Bronchial epithelial cell (primary cell): ENCODE data around the gene ARCN1. TPM values are rescaled to one million over a fixed set of nuclear protein-coding genes. Genes with fewer than 3 reads are reported as not detected.
A peak's percentile ranks its signal among the peaks of the same experiment; 100 is the strongest.

Source experiments
- DNase-seq: peaks from one replicate; pipeline ENCODE4 v3.0.0-alpha.2; 2010; ENCODE audit warnings: low read depth
- FAIRE-seq: peaks from 2 replicates; lab custom pipeline; 2011; peaks lifted over from hg19 to GRCh38; lab: Jason Lieb, UNC
- H3K27me3 ChIP-seq: 2 replicates; pipeline ENCODE4 v1.5.1; 2011; ENCODE audit warnings: low read length; ENCODE audit not compliant: control insufficient read depth, insufficient read depth
- H3K36me3 ChIP-seq: 2 replicates; pipeline ENCODE4 v1.5.1; 2011; ENCODE audit warnings: low read length; ENCODE audit not compliant: control insufficient read depth, insufficient read depth
- H3K4me3 ChIP-seq: 2 replicates; pipeline ENCODE4 v1.5.1; 2011; ENCODE audit warnings: mild to moderate bottlenecking, low read depth, low read length, control low read depth
- CTCF ChIP-seq: IDR thresholded peaks from 2 replicates; pipeline ENCODE4 v1.5.1; 2011; ENCODE audit warnings: mild to moderate bottlenecking, moderate library complexity, low read length, control low read depth, inconsistent platforms; ENCODE audit not compliant: insufficient read depth, severe bottlenecking
- total RNA-seq: library from RNA; depleted of rRNA; stranded (reverse); fragments of >200 nt; gene quantifications from 2 replicates; pipeline ENCODE4 v1.2.1, GENCODE V29; 2014

ARCN1 gene
- total RNA-seq, 1 donor from 2014 or later: 79.2 TPM

DNA sequence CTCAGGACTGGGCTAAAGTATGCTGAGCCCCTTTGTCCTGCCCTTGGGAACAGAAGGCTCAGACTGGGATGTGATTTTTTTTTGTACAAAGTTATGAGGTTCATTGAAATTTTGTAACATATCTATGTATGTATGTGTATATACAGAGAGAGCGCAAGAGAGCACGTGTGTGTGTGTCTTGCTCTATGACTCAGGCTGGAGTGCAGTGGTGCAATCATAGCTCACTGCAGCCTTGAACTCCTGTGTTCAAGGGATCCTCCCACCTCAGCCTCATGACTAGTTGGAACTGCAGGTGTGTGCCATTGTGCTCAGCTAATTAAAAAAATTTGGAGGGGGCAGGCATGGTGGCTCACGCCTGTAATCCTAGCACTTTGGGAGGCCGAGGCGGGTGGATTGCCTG is 35.5 kb upstream of the ARCN1 start:
- no peak overlapping the region for H3K4me3 ChIP-seq
- no peaks in the 10 kb centered on the region for H3K27me3 ChIP-seq
- no peak for FAIRE-seq
- peaks cover 3% of the 10 kb centered on the region for H3K36me3 ChIP-seq
- peak; percentile 53 for DNase-seq
- no peak for TF ChIP-seq CTCF

- no peak for FAIRE-seq
- TF ChIP-seq CTCF: no peak
Measured at GRCh38 chr11:118537409-118537980, 34.7 kb upstream of the ARCN1 start.

DNA sequence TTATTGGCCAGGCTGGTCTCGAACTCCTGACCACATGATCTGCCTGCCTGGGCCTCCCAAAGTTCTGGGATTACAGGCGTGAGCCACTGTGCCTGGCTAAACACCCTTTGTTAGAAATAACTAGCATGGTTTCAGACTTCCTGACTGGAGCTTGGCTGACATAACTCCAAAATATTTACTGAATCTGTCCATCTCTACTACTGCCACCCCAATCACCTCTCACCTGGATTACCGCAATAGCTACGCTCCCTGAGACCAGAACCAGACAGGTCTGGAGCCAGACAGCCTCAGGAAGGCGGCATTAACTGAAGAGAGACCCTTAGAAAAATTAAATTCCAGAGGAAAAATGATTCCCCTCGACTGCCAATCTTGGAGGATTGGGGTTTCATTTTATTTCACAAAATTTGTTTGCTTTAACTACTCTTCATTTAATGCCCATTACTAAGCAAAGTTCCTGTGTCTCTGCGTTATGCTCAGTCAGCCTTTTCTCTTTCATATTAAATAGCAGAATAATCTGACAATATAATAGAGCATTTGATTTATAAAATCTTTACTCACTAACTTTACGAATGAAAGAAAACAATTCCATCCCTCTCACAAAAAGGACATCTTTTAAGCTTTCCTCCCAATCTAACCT is 28.1 kb upstream of the ARCN1 start:
- DNase-seq (no peak), FAIRE-seq (no peak)
- H3K4me3 ChIP-seq: no peak overlapping the region
- peaks cover 3% of the 10 kb centered on the region for H3K36me3 ChIP-seq
- H3K27me3 ChIP-seq: no peaks in the 10 kb centered on the region
- TF ChIP-seq CTCF: no peak

More at GRCh38 chr11:118537409-118537980, 34.7 kb upstream of the ARCN1 start:
- Histone ChIP-seq H3K36me3 (peaks cover 1% of the 10 kb centered on the region), H3K4me3 (no peak overlapping the region), H3K27me3 (no peaks in the 10 kb centered on the region)
- no peak for DNase-seq

GRCh38 chr11:118544647-118545010 is 27.6 kb upstream of the ARCN1 start:
- no peak for FAIRE-seq
- Histone ChIP-seq H3K27me3 (no peaks in the 10 kb centered on the region), H3K4me3 (no peak overlapping the region), H3K36me3 (peaks cover 3% of the 10 kb centered on the region)
- no peak for TF ChIP-seq CTCF
- DNase-seq: no peak

- DNase-seq (no peak), FAIRE-seq (peak; percentile 50)
- no peak overlapping the region for H3K4me3 ChIP-seq
- H3K36me3 ChIP-seq: peaks cover 3% of the 10 kb centered on the region
- TF ChIP-seq CTCF: no peak
- H3K27me3 ChIP-seq: no peaks in the 10 kb centered on the region
Measured at GRCh38 chr11:118545533-118545932, 26.7 kb upstream of the ARCN1 start.
